HG02610 (cell line): ENCODE results near the gene RNF167.

ENCODE experiments used
- ATAC-seq: cut with Tn5 transposase; IDR thresholded peaks from one replicate; pipeline ENCODE4 v1.9.1; 2021; ENCODE audit warnings: mild to moderate bottlenecking, moderate library complexity; ENCODE audit not compliant: unreplicated experiment

Gene RNF167

DNA sequence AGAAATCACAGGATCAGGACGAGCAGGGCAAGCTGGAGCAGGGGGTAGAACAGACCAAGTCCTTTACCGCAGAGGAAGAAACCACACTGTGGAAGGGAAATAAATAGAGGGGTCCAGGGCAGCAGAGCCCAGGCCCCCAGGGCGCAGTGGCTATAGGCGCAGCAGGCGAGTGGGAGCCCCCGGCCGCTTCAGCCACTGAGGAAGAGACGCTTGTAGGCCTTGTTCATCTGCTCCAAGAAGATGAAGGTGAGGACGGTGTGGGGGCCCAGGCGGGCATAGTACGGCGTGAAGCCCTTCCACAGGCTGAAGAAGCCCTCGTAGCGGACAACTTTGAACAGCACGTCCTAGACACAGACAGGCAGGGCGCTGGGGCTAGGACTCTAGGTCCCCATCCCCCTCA, 2.5 kb upstream of the RNF167 start:
- ATAC-seq, result no peak

DNA sequence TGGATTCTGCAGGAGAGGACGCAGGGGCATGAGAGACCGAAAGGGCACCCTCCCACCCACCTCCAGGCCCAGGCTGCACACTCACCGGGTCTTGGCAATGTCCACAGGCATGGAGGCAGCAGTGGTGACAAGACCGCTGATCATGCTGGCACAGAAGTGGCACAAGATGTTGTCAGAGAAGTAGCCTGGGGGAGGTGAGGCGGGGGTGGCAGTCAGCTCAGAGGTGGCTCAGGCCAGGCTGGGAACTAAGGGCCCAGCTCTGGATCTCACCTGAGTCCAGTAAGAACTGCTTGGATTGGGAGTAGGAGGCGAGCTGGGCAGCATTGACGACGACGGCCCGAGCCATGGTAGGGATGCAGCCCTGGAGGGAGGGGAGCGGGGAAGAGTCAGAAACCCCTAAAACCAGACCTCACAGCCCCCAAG, 2.0 kb upstream of the RNF167 start:
- no peak for ATAC-seq

DNA sequence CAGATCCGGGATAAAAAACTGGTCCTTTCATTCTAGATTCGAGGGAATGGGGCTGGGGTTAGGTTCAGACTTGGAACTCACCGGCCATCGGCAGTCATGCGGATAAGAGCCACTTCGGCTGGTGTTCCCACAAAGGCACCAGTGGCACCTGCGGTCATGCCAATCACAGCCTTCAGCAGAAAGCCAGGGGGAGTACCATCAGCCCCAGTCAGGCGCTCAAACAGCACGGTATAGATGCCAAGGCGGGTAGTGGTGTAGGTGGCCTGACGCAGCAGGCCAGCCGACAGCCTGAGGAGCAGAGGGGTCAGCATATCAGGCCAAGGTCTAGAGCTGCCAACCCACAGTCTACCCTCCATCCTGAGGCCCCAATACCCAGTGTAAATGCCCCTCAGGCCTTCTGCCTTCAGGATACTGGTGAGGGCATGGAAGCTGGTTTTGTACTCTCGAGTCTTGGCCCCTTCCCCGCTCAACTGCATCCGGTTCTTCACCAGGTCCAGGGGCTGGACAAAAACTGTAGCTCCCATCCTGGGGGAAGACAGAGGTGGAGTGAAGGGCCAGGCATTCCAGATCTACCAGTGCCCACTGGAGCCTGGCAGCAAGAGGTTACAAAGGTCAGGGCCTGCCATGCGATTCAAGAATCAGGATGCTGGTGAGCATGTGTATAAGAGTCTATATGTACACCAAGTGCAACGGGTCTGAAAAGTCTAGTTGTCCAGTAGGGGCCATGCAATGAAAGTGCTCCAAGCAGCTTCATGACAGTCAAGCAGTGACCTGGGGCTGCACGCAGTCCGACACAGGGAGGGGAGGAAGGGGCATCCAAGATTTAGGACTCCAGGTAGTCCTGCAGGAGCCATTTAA, 1.2 kb upstream of the RNF167 start:
- ATAC-seq, result no peak

DNA sequence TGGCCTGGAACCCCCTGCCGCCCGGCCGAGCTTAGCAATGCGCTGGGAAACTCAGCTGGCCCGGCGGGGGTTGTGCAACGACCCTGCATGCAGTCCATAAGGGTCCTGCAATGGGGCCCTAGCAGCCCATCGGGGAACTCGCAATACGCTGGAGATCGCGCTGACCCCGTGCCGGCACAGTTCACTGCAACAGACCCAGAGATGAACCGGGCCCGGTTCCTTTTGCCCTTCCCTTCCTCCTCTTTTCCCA, 597 bp upstream of the RNF167 start:
- peak; percentile 4 for ATAC-seq

DNA sequence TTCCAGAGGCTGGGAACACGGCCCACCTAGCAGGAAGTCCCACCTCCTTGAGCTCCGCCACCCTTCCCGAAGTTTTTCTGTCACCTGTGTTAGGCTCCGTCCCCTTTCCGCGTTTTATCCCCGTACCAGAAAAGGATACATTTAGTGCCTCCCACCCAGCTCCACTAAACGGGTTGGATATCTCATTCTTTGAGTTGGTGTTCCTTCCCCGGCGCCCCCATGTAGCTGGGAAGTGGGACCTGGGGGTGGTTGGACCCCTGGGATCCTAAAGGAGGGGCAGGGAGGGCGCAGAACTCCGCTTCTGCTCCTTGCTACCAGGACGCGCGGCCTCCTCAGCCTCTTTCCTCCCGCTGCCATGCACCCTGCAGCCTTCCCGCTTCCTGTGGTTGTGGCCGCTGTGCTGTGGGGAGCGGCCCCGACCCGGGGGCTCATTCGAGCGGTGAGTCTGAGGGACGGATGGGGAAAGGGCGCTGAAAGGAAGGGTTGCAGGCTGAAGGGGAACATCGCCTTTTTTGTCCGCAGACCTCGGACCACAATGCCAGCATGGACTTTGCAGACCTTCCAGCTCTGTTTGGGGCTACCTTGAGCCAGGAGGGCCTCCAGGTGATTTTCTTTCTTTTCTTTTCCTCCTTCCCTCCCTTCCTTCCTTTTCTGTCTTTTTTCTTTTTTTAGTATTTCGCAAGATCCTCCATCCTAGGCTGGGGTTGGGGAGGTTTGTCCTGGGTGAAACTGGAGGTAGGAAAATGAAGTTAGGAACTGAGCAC, 669 bp downstream of the RNF167 start:
- ATAC-seq, result no peak

DNA sequence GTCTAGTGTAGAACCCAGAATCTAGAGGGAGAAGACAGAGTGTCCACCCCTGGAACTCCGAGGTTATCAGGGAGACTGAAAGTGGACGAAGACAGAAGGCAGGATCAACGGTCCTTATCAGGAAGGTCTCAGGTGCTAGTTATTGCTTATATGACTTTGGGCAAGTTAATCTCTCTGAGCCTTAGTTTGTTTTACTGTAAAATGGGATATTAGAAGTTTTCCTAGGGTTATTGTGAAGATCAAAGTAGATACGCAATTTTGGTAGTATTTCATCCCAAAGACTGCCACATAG, 1.2 kb downstream of the RNF167 start:
- ATAC-seq, result no peak

DNA sequence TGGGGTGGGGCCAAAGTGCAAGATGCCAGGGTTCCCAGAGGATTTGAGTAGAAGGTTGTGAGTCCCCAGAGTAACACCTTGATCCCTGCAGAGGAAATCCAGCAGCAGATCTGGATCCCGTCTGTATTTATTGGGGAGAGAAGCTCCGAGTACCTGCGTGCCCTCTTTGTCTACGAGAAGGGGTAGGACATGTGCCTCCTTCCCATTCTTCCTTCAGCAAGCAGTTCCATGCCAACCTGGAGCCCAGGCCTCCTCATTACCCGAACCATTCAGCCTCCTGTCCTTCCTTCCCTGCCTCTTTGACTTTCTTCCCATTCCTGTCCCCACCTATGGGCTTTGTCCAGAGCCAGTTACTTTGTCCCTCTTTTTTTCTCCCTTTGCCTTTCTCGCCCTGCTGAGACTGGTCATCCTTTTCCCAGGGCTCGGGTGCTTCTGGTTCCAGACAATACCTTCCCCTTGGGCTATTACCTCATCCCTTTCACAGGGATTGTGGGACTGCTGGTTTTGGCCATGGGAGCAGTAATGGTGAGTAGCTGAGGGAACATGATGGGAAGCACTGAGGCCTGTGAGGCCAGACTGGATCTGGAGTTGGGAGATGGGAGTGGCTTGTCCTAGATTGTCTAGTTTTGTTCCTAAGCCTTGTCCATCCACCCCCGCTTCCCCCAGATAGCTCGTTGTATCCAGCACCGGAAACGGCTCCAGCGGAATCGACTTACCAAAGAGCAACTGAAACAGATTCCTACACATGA, 2.9 kb downstream of the RNF167 start:
- no peak for ATAC-seq

DNA sequence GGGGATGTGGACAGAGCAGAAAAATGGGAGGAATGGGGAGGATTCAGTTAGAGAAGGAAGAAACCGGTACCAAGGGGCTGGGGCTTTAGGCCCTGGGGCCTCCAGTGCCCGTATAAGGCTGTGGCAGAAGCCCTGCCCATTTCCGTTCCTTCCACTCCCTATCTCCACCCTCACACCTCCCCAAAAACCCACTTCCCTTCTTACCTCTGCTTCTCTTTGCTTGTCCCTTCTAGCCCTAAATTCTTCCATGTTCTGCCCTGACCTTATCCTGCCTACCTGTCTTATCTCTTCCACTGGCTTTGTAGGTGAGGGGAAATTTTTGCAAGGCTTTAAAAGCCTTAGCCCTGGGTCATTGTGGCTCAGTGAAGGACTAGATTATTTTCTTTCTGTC, 4.1 kb downstream of the RNF167 start:
- ATAC-seq, result no peak

DNA sequence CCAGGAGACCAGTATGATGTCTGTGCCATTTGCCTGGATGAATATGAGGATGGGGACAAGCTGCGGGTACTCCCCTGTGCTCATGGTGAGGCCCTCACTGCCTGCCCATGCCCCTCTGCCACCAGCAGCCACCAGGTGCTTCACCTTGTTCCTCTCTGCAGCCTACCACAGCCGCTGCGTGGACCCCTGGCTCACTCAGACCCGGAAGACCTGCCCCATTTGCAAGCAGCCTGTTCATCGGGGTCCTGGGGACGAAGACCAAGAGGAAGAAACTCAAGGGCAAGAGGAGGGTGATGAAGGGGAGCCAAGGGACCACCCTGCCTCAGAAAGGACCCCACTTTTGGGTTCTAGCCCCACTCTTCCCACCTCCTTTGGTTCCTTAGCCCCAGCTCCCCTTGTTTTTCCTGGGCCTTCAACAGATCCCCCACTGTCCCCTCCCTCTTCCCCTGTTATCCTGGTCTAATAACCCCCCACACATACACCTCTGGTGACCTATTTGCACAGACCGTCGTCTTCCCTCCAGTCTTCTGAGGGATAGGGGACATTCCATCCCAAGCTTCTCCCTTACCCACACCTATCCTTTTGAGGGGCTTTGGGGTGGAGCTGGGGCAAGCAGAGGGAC, 4.6 kb downstream of the RNF167 start:
- no peak for ATAC-seq

DNA sequence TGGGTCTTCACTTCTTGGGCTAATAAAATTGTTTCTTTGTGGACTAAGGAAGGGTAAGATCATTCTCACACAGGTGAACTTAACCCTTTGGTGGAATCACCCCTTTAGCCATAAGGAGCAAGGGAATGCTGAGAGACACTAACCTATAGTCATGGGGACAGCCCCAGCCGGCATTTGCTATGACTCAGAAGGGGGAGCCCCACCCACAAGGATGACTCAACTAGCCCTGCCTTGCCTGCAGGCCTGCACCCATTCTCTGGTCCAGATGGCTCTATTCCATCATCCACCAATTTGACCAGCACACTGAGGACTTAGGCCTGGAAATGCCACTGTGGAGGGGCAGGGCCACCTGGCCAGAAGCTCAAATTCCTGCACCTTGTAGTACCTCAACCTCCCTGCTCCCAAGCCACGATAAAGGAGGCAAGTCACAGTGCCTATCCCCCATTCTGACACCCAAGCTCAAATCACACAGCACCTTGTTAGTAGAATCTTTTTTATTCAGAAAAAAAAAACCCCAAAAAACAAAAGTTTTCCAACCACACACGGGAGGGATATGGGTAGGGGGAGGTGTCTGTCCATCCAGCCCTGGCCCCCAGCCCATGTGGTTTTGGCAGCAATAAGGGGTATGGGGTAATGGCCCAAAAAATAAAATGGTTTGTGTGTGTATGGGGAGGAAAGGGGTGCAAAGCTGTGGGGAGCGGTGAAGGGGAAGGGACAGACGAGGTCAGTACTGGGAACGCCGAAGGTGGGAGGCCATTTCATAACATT, 5.3 kb downstream of the RNF167 start:
- no peak for ATAC-seq

DNA sequence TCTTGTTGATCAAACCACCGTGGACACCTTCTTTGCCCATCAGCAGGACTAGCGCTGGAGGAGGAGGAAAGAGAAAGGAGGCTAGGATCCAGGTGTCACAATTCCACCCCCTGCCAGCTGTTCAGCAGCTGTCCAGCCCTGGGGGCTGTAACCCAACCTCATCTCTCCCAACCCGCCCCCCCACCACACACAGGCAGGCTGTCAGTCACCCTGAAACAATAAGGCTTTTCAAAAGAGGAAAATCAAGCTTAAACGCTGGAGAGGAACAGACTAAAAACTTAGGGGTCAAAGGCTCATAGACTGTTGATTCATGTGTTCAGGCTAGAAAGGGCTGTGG, 5.8 kb downstream of the RNF167 start:
- no peak for ATAC-seq

DNA sequence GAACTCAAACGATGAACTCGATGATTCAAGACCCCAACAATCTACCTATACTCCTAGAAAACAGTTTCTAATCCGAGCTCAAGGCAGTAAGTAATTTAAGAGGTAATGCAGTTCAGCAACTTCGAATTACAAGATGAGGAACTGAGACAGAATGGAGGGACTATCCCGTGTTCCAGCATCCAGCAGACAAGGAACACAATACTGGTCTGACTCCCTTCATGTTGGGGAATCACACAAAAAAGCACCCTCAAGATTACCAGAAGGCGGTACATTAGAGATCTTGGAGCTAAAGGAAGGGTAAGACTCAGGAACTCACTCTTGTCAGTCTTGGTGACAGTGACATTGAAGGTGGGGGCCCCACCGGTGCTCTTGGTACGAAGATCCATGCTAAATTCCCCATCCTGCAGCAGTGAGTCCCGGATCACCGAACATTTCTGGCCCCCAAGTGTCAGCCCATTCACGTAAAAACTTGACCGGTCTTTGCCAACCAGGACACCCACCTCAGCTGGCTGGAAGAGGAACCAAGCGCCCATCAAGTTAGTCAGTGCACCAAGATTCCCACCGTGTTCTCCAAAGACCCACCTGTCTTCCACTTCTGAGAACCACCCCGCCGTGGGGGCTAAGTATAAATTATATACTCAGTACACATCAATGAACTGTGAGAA, 6.4 kb downstream of the RNF167 start:
- no peak for ATAC-seq

DNA sequence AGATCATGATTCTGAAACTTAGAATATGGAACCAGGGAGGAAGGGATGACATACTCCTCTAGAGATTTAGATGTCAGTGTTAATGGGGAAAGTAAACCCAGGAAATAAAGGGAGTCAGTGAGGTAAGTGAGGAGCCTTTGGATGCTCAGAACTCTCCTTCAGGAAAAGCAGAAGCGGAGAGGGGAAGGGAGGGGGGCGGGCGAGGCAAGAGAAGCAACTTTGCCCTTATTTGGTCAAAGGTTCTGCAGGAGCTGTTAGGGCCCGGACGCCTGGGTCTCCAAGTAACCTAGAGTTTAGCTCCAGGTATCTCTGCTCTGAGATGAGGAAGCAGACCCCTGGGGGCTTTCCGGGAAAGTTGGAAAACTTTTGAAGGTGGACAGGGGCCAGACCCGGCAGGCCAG, 6.9 kb downstream of the RNF167 start:
- ATAC-seq, result no peak

DNA sequence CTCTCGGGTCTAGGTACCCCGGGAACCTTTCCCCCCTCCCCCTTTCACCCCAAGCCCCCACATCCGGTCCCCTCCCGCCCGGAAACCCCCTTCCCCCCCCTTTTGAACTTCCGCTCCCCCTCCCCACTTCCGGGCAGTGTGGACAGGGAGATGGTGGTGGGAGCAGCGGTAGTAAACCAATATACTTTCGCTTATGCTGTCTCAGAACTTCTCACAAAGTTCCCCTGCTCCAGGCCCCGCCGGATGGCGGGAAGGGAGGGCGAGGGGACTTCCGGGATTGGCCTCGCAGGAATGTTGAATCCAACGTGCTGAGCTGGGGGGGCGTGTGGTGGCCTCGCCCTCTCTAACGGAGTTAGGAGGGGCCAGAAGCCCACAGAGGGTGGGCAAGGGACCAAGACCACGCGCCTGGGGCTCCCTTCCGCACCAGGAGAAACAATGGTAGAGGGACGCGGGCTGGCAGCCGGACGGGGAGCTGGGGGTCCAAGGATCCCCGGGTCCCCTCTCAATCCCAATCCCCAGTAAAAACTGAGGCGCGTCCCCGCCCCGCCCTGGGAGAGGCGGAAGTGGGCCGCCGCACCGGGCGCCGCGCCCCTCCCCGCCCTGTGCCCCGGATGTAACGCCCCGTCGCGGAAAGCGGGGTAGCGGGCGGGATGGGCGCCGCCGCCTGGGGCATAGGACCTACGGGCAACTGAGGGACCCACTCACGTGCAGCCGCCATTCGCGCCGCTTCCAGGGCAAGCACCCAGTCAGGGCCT, 7.5 kb downstream of the RNF167 start:
- ATAC-seq, result no peak

DNA sequence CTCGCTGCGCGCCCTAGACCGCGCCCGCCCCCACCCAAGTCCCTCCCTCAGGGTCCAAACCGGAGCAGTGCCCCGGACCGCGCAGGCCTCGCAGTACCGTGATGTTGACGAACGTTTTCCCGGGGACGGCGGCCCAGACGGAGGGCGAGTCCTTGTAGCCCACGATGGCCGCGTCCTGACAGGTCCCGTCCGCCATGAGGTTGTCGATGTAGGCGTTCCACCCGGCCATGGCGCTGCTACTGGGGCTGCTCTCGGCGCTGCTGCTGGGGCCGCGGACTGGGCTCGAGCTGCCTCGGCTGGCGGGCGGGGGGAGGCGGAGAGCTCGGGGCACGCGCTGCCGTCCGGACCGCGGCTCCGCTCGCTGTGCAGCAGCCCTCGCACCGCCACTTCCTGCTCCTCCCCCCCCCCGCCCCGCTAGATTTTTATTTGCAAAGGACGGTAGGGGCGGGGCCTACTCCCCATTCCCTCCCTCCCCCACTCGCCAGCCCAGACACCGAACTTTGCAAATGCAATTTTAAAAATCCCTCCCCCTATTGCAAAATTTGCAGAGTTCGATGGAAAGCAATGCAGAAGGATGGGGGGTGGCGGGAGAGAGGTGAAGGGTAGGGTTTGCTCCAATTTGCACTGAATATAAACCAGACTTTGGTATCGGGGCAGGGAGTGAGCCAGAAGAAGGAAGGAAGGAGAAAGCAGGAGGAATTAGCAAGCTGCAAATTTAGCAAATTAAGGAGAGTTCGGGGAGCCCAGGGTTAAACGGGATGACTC, 8.3 kb downstream of the RNF167 start, which contains the start of gene PFN1:
Gene PFN1 (minus strand): TSS at position 365 of the 765 bp plus-strand sequence. CDS start 136 bp downstream, at position 229.
- no peak for ATAC-seq

DNA sequence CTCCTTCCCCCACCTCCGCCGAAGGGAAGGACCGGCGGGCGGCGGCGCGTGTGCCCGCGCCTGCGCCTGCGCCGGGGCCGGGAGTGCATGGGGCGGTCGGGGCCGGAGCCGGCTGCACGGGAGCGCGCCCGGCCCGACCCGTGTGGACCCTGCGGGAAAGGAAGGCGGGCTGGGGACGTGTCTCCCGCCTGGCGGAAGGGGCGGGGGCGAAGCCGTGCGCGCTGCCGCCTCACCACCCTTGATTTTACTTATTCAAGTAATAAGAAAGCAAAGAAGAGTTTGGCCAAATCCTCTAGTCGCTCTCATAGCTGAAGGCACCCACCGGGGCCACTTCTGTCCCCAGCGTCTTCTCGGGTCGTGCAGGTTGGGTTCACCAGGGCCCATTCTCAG, 8.9 kb downstream of the RNF167 start:
- peak; percentile 26 for ATAC-seq

DNA sequence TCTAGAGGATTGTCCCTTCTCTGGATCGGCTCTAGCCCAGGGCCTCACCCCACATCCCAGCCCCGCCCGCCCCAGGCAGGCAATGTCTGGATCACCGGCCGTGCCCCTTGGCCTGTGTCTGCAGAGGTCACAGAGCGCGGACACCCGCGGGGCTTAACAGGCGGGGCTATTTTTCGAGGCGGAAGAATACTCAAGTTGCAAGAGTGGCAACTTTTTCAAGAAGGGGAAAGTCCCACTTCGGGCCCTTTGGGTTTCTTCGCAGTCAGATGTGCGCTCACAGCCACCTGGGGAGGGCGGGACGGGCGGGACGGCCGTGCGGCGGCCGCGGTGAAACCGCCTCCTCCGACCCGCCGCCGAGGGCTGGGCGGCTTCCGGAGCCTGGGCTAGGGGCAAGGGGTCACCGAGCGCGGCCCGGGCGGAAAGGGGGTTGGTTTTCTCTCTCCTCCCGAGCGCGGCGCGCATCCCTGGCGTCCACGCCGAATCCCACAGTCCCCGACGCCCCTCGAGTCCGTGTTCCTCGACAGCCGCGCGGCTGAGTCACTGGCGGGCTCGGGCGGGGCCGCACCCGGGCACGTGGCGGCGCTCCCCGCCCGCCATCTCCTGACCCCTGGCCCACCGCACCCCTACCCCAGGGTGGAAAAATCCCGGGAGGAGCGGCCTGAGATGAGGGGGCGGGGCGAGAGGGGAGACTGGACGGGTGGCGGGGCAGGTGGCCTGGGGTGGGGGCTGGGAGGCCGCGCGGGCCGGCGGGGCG, 9.4 kb downstream of the RNF167 start:
- peak; percentile 24 for ATAC-seq

DNA sequence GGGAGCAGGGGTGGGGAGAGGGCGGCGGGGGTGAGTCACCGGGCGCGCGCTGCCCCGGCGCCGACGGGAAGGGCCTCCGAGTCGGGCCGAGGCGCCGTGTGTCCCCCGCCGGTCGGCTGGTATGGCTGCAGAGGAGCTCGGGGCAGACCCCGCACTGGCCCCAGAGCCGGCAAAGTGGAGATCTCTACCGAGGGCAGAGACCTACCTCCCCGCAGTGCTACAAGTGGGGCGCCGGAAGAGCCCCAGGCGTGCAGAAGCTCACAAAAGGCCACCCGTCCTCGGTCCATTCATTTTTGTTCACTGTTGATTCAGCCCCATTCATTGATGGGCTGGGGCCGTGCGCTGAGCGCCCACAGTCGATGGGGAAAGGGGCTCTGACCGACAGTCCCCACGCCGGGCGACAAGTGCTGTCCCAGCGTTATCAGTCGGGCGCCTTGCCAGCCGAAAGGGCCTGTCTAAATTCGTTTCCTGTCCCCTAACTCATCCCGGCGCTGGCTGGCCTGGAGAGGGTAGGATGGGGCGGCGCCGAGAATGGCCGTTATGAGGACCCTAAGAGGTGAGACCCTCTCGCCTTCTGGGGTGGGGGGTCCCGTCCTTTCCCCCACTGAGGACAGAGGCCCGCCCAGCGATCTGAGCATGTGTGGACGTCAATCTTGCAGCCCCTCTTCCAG, 10.1 kb downstream of the RNF167 start:
- no peak for ATAC-seq
